ENCODE measurements around the gene P2RY14. TPM values are rescaled to one million over a fixed set of nuclear protein-coding genes. Genes with fewer than 3 reads are reported as not detected.

Gene P2RY14
- total RNA-seq, 1 donor from 2014 or later, result not detected

GRCh38 chr3:151262871-151263525 lies 15.3 kb downstream of the P2RY14 start:
- Mint-ChIP-seq H3K27me3 (ENCODE audit: insufficient read depth, low read depth) (no peaks in the 10 kb centered on the region), H3K4me1 (peaks cover 10% of the 10 kb centered on the region), H3K4me3 (no peak overlapping the region), H3K36me3 (peaks cover 2% of the 10 kb centered on the region), H3K9me3 (no peaks in the 10 kb centered on the region), H3K27ac (no peak overlapping the region)
- no peaks in the 10 kb centered on the region for H3K36me3 ChIP-seq
- no peak overlapping the region for H3K27ac ChIP-seq
- no peak overlapping the region for H3K4me3 ChIP-seq
- H3K9ac ChIP-seq, result no peak overlapping the region
- H3K9me3 ChIP-seq (ENCODE audit: low read depth), result no peaks in the 10 kb centered on the region
- no peak overlapping the region for H3K4me2 ChIP-seq
- TF ChIP-seq EZH2phosphoT487 (IDR thresholded peaks at IDR 0.05) (no peak), CTCF (IDR thresholded peaks at IDR 0.05) (no peak), EZH2 (IDR thresholded peaks at IDR 0.05) (no peak)
- no peaks in the 10 kb centered on the region for H3K79me2 ChIP-seq (ENCODE audit: low read depth)
- no peaks in the 10 kb centered on the region for H4K20me1 ChIP-seq (ENCODE audit: low read depth)
- H3F3A ChIP-seq (ENCODE audit: low read depth), result no peaks in the 10 kb centered on the region
- no peak for DNase-seq (ENCODE audit: low spot score)
- no peak overlapping the region for H2AFZ ChIP-seq (replicated peaks)
- H3K4me1 ChIP-seq, result peaks cover 11% of the 10 kb centered on the region
- no peaks in the 10 kb centered on the region for H3K27me3 ChIP-seq

- H3K27me3 ChIP-seq, result no peaks in the 10 kb centered on the region
- Mint-ChIP-seq H3K36me3 (peaks cover 2% of the 10 kb centered on the region), H3K4me1 (peaks cover 3% of the 10 kb centered on the region), H3K9me3 (no peaks in the 10 kb centered on the region), H3K4me3 (no peak overlapping the region), H3K27ac (no peak overlapping the region), H3K27me3 (ENCODE audit: insufficient read depth, low read depth) (no peaks in the 10 kb centered on the region)
- no peak overlapping the region for H3K9ac ChIP-seq
- H3K79me2 ChIP-seq (ENCODE audit: low read depth), result no peaks in the 10 kb centered on the region
- H3K4me1 ChIP-seq, result peaks cover 11% of the 10 kb centered on the region
- H3F3A ChIP-seq (ENCODE audit: low read depth), result no peaks in the 10 kb centered on the region
- no peaks in the 10 kb centered on the region for H3K9me3 ChIP-seq (ENCODE audit: low read depth)
- no peak overlapping the region for H3K4me3 ChIP-seq
- TF ChIP-seq EZH2 (IDR thresholded peaks at IDR 0.05) (no peak), CTCF (IDR thresholded peaks at IDR 0.05) (no peak), EZH2phosphoT487 (IDR thresholded peaks at IDR 0.05) (no peak)
- no peak overlapping the region for H3K27ac ChIP-seq
- H3K4me2 ChIP-seq, result no peak overlapping the region
- H2AFZ ChIP-seq (replicated peaks), result no peak overlapping the region
- no peaks in the 10 kb centered on the region for H3K36me3 ChIP-seq
- DNase-seq (ENCODE audit: low spot score), result no peak
- H4K20me1 ChIP-seq (ENCODE audit: low read depth), result no peaks in the 10 kb centered on the region
Measured at GRCh38 chr3:151259664-151260063, 18.7 kb downstream of the P2RY14 start.

GRCh38 chr3:151256749-151257148 lies 21.6 kb downstream of the P2RY14 start:
- Histone ChIP-seq H3K4me3 (no peak overlapping the region), H3F3A (ENCODE audit: low read depth) (no peaks in the 10 kb centered on the region), H3K9ac (no peak overlapping the region), H3K9me3 (ENCODE audit: low read depth) (no peaks in the 10 kb centered on the region), H3K4me1 (peaks cover 11% of the 10 kb centered on the region), H2AFZ (replicated peaks) (no peak overlapping the region), H3K79me2 (ENCODE audit: low read depth) (no peaks in the 10 kb centered on the region), H3K27me3 (no peaks in the 10 kb centered on the region), H3K27ac (no peak overlapping the region), H3K4me2 (no peak overlapping the region), H3K36me3 (no peaks in the 10 kb centered on the region), H4K20me1 (ENCODE audit: low read depth) (no peaks in the 10 kb centered on the region)
- Mint-ChIP-seq H3K4me3 (no peak overlapping the region), H3K27me3 (ENCODE audit: insufficient read depth, low read depth) (no peaks in the 10 kb centered on the region), H3K36me3 (peaks cover 2% of the 10 kb centered on the region), H3K4me1 (peaks cover 3% of the 10 kb centered on the region), H3K9me3 (no peaks in the 10 kb centered on the region), H3K27ac (no peak overlapping the region)
- TF ChIP-seq EZH2 (IDR thresholded peaks at IDR 0.05) (no peak), EZH2phosphoT487 (IDR thresholded peaks at IDR 0.05) (no peak), CTCF (IDR thresholded peaks at IDR 0.05) (no peak)
- no peak for DNase-seq (ENCODE audit: low spot score)

Measured in neural progenitor cell (in vitro differentiated cells).